ENCODE measurements around the gene PRMT1.

Gene PRMT1

DNA sequence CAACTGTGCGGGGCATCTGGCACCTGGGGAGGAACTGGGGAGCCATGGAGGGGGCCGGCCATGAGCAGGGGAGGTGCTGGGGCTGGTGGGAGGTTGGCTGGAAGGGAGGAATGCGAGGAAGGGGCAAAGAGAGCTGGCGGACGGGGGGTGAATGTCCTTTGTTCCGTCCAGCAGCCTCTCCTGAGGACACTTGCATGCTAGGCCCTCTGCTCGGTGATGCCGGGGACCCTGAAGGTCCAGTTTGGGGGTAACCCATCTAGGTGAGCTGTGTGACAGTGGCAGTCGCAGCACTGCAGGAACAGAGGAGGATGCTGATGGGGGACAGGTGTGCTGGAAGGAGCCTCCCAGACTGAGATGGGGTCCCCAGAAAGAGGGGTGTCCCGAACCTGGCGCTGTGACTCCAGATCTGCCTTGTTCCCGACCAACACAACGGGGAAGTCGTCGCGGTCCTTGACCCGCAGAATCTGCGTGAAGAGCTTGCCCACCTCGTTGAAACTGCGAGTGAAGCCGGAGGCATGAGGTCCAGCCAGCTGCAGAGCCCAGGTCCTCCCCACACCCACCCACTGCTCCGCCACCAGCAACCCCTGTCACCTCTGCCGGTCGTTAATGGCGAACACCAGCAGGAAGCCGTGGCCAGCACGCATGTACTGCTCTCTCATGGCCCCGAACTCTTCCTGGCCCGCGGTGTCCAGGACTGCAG is 40.7 kb upstream of the PRMT1 start:
- no peak for TF ChIP-seq CTCF (IDR thresholded peaks at IDR 0.05; ENCODE audit: low read depth, low read length, missing control alignments)
- no peak for DNase-seq (ENCODE audit: low read depth)
- no peak overlapping the region for H3K4me3 ChIP-seq (ENCODE audit: low read depth, low read length)

DNA sequence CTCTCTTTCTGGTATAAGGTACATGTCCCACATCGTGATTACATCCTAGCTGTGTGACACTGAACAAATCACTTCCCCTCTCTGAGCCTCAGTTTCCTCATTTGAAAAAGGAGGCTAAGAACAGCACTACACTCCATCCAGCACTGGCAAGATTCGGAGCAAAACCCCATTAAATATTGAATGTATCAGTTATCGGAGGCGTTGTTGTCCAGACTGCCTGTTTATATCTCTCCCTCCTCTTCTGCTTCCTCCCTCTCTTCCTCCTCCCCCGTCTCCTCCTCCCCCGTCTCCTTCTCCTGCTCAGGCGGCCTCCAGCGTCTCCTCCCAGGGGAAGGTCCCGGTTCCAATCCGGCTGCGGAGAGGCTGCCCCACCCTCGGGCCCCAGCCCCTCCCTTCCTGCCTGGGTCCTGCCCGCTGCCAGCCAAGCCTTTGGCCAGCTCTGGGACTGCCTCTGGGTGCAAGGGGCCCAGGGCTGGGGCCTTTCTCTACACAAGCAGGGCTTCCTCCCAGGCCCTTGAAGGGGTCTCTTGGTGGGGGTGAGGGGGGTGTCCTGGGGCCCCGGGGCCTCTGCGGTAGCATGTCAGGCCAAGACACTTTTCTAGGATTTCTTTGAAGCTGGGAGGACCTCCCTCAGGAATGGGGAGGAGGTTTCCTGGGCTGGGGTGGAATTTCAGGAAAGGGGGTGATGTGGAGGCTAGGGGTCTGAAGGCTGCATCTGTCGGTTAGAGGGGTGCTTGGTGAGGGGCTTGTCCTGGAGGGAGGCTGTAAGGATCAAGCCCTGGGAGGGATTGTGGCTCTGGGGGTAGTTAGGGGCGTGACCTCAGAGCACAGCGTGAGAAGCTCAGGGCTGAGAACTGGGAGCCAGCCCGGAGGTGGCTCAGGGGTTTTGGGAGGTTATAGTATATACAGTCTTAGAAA is 39.0 kb upstream of the PRMT1 start:
- DNase-seq (ENCODE audit: low read depth), result no peak
- TF ChIP-seq CTCF (IDR thresholded peaks at IDR 0.05; ENCODE audit: low read depth, low read length, missing control alignments), result no peak
- no peak overlapping the region for H3K4me3 ChIP-seq (ENCODE audit: low read depth, low read length)

DNA sequence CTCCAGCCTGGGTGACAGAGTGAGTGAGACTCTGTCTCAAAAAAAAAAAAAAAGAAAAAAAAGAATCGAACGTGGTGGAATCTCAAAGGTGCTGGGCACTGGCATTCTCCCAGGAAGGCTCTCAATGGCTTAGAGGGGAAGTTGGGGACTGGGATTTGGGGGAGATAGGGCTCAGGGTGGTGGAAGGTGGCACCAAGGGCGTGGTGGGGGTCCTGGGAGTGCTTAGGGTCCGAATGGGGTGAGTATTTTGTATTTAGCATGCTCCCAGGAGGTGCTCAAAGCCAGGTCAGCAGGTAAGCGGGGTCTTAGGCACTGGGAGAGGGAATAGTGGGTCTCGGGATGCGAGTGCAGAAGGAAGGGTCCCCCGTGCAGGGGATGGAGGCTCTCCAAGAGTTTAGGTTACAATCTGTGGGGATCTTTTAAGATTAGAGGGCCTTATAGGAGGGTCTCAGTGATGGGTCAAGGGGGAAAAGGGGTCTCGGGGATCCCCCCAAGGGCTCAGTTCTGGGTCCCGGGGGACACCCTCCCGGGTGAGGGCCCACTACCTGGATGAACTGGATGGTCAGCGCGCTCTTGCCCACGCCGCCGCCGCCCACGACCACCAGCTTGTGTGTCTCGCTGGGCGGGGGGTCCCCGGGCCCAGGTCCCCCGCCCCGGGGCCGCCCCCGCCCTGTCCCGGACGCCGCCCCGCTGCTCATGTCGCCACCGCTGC is 37.5 kb upstream of the PRMT1 start:
- DNase-seq (ENCODE audit: low read depth), result no peak
- no peak for TF ChIP-seq CTCF (IDR thresholded peaks at IDR 0.05; ENCODE audit: low read depth, low read length, missing control alignments)
- H3K4me3 ChIP-seq (ENCODE audit: low read depth, low read length), result peak overlapping the region; percentile 53

DNA sequence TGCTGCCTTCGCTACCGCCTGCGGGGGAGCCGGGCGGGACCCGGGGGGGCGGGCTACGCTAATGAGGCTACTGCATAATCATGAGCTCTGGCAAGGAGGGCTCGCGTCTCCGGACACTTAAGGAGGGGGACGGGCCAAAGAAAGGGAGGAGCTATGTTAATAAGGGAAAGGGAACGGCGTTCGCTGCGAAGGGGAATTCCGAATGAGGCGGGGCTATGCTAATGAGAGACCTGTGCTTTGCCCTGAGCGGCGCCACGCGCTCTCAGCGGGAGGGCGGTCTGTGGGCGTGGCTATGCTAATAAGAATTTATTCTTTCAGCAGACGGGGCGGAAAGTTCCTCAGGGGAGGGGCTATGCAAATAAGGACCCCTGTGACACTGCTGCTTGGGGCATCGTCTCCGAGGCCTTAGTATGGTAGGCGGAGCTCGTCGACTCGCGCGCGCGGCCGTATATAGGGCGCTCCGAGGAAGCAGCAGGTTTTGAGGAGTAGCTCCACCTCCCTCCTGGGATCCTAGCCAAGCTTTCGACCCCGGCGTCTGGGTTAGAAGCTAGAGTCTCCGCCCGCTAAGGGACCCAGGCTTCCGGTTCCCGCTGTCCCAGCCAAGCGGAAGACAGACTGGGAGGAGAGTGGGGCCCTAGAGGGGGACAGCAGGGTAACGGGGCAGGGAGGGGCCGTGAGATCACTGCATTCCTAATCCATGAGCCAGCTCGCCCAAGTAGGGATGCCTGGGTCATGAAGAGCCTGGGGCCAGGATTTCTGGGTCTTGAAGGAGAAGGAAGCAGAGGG is 36.8 kb upstream of the PRMT1 start, which contains the start of gene RRAS:
RRAS (minus strand) TSS at position 31 of the 786 bp plus-strand sequence. CDS start 45 bp downstream, outside the sequence.
- TF ChIP-seq CTCF (IDR thresholded peaks at IDR 0.05; ENCODE audit: low read depth, low read length, missing control alignments), result no peak
- H3K4me3 ChIP-seq (ENCODE audit: low read depth, low read length), result peak within 1 kb of the TSS; percentile 63
- peak; percentile 99 for DNase-seq (ENCODE audit: low read depth)

DNA sequence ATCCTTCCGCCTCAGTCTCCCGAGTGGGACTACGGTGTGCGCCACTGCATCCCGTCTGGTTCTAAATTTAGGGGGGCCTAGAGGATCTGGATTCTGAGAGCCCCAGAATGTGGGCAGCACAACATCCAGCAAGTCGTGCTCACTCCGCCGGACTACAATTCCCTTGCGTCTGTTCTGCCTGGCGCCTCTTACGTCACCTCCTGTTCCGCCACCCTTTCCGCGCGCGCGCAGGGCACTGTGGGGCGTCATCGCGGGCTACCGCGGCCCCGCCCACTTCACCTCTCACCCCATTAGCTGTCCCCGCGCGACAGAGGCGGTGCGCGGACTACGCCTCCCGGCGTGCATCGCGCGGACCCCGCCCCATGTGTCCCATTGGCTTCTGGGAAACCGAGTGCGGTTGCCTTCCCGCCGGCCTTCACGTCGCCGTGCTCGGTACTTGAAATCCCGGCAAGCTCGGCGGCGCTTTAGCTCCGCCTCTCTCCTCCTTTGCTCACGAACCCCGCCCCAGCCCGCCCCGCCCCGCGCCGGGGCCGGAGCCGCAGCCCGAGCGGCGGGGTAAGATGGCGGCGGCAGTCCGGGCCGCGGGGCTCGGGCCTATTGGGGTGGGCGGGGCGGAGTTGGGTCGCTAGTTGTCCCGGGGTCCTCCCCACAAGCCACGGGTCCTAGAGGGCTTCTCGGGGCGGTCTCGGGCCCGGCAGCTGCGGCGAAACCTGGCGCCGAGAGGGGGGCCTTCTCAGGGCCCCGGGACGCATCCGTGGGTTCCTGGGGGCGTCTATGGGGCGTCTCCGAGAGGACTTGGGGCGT is 35.2 kb upstream of the PRMT1 start, which contains the start of gene SCAF1:
SCAF1 (plus strand) TSS at position 522 of the 804 bp plus-strand sequence. CDS start 2,818 bp downstream, outside the sequence.
- no peak for TF ChIP-seq CTCF (IDR thresholded peaks at IDR 0.05; ENCODE audit: low read depth, low read length, missing control alignments)
- peak; percentile 98 for DNase-seq (ENCODE audit: low read depth)
- H3K4me3 ChIP-seq (ENCODE audit: low read depth, low read length), result peak within 1 kb of the TSS; percentile 95

All from GM12864 (cell line).